ENCODE data around the gene LMX1A. TPM values are rescaled to one million over a fixed set of nuclear protein-coding genes. Genes with fewer than 3 reads are reported as not detected.

Gene LMX1A
- total and polyA plus RNA-seq, 2 of the 13 experiments (the other 11 are each of a cell fraction or from before 2014, with no cell fraction given) = 0.07 TPM; not detected in 1

- TF ChIP-seq POGK (CRISPR knock-in tag; conservative IDR thresholded peaks at IDR 0.05) (no peak), ZMAT3 (CRISPR knock-in tag; conservative IDR thresholded peaks at IDR 0.05) (no peak), DMTF1 (CRISPR knock-in tag; IDR thresholded peaks at IDR 0.05) (no peak), ZNF17 (CRISPR knock-in tag; IDR thresholded peaks at IDR 0.05) (no peak), SUZ12 (IDR thresholded peaks at IDR 0.05; ENCODE audit: low read depth, low read length) (no peak), ESRRA (CRISPR knock-in tag; IDR thresholded peaks at IDR 0.05; ENCODE audit: low read depth) (no peak), NFYC (CRISPR knock-in tag; IDR thresholded peaks at IDR 0.05) (no peak), FOXA1 (IDR thresholded peaks at IDR 0.05) (no peak), FOXA1 (CRISPR knock-in tag; IDR thresholded peaks at IDR 0.05) (no peak), NCOA1 (CRISPR knock-in tag; IDR thresholded peaks at IDR 0.05) (no peak), TRAFD1 (CRISPR knock-in tag; IDR thresholded peaks at IDR 0.05; ENCODE audit: borderline replicate concordance) (no peak), SRY (CRISPR knock-in tag; IDR thresholded peaks at IDR 0.05) (no peak), JUND (CRISPR knock-in tag; IDR thresholded peaks at IDR 0.05) (no peak), TCF7 (IDR thresholded peaks at IDR 0.05; ENCODE audit: low read depth) (peak; percentile 49; the same call in 1 of the 2 replicates), TAF15 (IDR thresholded peaks at IDR 0.05; ENCODE audit: low read depth, low read length, poor library complexity, severe bottlenecking) (no peak), SMC3 (IDR thresholded peaks at IDR 0.05; ENCODE audit: low read length) (peak; percentile 90), ZNF747 (CRISPR knock-in tag; IDR thresholded peaks at IDR 0.05; ENCODE audit: borderline replicate concordance) (no peak), RAD51 (IDR thresholded peaks at IDR 0.05; ENCODE audit: borderline replicate concordance) (no peak), SAP130 (CRISPR knock-in tag; IDR thresholded peaks at IDR 0.05; ENCODE audit: low read depth) (no peak), XRCC5 (optimal IDR thresholded peaks at IDR 0.05; ENCODE audit: low read length) (peak; percentile 34), SSRP1 (CRISPR knock-in tag; IDR thresholded peaks at IDR 0.05) (no peak), ZNF800 (CRISPR knock-in tag; IDR thresholded peaks at IDR 0.05) (no peak), PCBP1 (IDR thresholded peaks at IDR 0.05; ENCODE audit: borderline replicate concordance, low read depth, low read length) (no peak), RORA (CRISPR knock-in tag; IDR thresholded peaks at IDR 0.05) (no peak), TBL1XR1 (IDR thresholded peaks at IDR 0.05; ENCODE audit: borderline replicate concordance, low read length, partially characterized antibody) (no peak)
Observed at GRCh38 chr1:165403835-165404482, 47.4 kb upstream of the LMX1A start (continued).
